Measurements from ENCODE around the gene TMEM135. TPM values are rescaled to one million over a fixed set of nuclear protein-coding genes. Genes with fewer than 3 reads are reported as not detected.

The TMEM135 gene
- total and polyA plus RNA-seq, 2 donors from 2014 or later: 12.0 to 24.6 TPM

DNA sequence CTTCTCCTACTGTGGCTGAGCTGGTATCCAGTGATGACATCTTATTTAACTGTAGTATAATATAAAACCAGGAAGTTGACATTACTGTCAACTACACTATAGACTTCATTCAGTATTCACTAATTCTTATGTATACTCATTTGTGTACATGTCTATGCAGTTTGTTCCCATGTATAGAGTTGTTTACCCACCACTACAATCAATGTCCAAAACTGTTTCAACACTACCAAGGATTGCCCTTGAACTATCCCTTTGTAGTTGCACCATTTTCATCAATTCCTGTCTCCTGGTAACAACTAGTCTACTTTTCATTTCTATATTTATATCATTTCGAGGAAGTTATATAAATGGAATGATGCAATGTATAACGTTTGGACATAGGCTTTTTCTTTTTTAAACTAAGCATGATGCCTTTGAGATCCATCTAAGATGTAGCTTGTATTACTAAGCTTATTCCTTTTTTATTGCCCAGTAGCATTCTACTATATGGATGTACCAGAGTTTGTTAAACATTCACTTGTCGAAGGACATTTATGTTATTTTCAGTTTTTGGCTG is 39.2 kb downstream of the TMEM135 start:
- FAIRE-seq: no peak
- TF ChIP-seq, protein P1, sequence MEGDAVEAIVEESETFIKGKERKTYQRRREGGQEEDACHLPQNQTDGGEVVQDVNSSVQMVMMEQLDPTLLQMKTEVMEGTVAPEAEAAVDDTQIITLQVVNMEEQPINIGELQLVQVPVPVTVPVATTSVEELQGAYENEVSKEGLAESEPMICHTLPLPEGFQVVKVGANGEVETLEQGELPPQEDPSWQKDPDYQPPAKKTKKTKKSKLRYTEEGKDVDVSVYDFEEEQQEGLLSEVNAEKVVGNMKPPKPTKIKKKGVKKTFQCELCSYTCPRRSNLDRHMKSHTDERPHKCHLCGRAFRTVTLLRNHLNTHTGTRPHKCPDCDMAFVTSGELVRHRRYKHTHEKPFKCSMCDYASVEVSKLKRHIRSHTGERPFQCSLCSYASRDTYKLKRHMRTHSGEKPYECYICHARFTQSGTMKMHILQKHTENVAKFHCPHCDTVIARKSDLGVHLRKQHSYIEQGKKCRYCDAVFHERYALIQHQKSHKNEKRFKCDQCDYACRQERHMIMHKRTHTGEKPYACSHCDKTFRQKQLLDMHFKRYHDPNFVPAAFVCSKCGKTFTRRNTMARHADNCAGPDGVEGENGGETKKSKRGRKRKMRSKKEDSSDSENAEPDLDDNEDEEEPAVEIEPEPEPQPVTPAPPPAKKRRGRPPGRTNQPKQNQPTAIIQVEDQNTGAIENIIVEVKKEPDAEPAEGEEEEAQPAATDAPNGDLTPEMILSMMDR (IDR thresholded peaks at IDR 0.05; ENCODE audit: borderline replicate concordance, extremely low read depth, insufficient read depth): no peak
- Histone ChIP-seq H3K27me3 (ENCODE audit: control insufficient read depth, insufficient read depth, low read length) (no peaks in the 10 kb centered on the region), H3K36me3 (ENCODE audit: control insufficient read depth in 2 of 3, insufficient read depth in 3 of 3, low read length in 3 of 3) (peaks cover 2 to 10% (median 5%) of the 10 kb centered on the region in 3 donors), H3K9ac (ENCODE audit: low read length in 3 of 3) (no peak overlapping the region), H3K4me3 (ENCODE audit: low read length in 3 of 3) (no peak overlapping the region), H3K27ac (ENCODE audit: low read depth in 2 of 2, low read length in 2 of 2) (no peak overlapping the region), H3K4me1 (ENCODE audit: control insufficient read depth in 2 of 3, insufficient read depth in 2 of 3, low read depth in 1 of 3, low read length in 3 of 3) (no peaks in the 10 kb centered on the region), H3K9me3 (ENCODE audit: control insufficient read depth in 2 of 3, insufficient read depth in 1 of 3, low read length in 3 of 3) (no peaks in the 10 kb centered on the region)
- intact Hi-C loops (cut with DNase I): no loop called here
- DNase-seq: no peak

DNA sequence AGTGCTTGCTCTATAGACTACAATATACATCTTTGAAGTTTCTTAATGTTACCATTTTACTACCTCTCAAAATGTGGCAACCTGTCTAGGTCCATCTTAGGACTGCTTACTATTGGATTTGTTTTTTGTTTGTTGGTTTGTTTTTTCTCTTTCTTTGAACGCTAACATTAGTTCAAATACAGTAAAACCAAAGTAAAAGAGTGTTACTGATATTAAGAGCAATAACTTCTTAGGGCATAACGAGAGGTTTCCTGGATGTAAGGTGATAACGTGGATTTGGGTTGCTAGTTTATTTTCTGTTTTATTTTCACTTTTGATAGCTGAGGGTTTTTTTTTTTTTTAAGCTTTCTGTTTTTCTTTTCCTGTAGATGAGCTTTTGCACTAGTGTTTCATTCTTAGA is 43.6 kb downstream of the TMEM135 start:
- no peak overlapping the region for H3K9ac ChIP-seq (ENCODE audit: low read length in 3 of 3)
- no peak for DNase-seq
- no peaks in the 10 kb centered on the region for H3K9me3 ChIP-seq (ENCODE audit: control insufficient read depth in 2 of 3, insufficient read depth in 1 of 3, low read length in 3 of 3)
- no peak for FAIRE-seq
- H3K27me3 ChIP-seq (ENCODE audit: control insufficient read depth, insufficient read depth, low read length): no peaks in the 10 kb centered on the region
- peaks cover 0 to 5% (median under 1%) of the 10 kb centered on the region in 3 donors for H3K36me3 ChIP-seq (ENCODE audit: control insufficient read depth in 2 of 3, insufficient read depth in 3 of 3, low read length in 3 of 3)
- H3K4me3 ChIP-seq (ENCODE audit: low read length in 3 of 3): peak overlapping the region in 2 of 3 donors; percentile 23 to 36
- no peak overlapping the region for H3K27ac ChIP-seq (ENCODE audit: low read depth in 2 of 2, low read length in 2 of 2)
- H3K4me1 ChIP-seq (ENCODE audit: control insufficient read depth in 2 of 3, insufficient read depth in 2 of 3, low read depth in 1 of 3, low read length in 3 of 3): no peaks in the 10 kb centered on the region
- intact Hi-C loops (cut with DNase I): no loop called here
- TF ChIP-seq, protein P1 (IDR thresholded peaks at IDR 0.05; ENCODE audit: borderline replicate concordance, extremely low read depth, insufficient read depth): no peak

DNA sequence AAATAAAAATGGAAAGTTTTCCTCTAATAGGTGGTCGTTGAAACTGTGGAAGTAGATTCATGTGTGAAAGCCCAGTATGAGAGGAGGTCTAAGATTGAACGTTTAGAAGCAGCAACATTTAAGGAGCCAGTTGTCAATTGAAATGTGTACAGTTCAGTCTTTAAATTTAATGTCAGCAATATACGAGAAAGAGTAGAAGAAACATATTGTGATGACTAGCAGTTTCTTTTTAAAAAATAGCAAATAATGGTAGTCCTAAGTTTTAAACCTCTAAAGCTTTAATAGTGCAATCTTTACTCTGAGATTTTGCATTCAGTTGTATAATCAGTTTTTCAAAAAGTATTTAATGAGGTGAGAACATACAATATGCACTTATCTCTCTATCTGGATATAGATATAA is 44.9 kb downstream of the TMEM135 start:
- intact Hi-C loops (cut with DNase I): no loop called here
- DNase-seq (no peak), FAIRE-seq (no peak)
- H3K4me3 ChIP-seq (ENCODE audit: low read length in 3 of 3): no peak overlapping the region
- no peak overlapping the region for H3K9ac ChIP-seq (ENCODE audit: low read length in 3 of 3)
- no peaks in the 10 kb centered on the region for H3K36me3 ChIP-seq (ENCODE audit: control insufficient read depth in 2 of 3, insufficient read depth in 3 of 3, low read length in 3 of 3)
- no peaks in the 10 kb centered on the region for H3K27me3 ChIP-seq (ENCODE audit: control insufficient read depth, insufficient read depth, low read length)
- H3K27ac ChIP-seq (ENCODE audit: low read depth in 2 of 2, low read length in 2 of 2): no peak overlapping the region
- no peaks in the 10 kb centered on the region for H3K4me1 ChIP-seq (ENCODE audit: control insufficient read depth in 2 of 3, insufficient read depth in 2 of 3, low read depth in 1 of 3, low read length in 3 of 3)
- H3K9me3 ChIP-seq (ENCODE audit: control insufficient read depth in 2 of 3, insufficient read depth in 1 of 3, low read length in 3 of 3): no peaks in the 10 kb centered on the region
- TF ChIP-seq, protein P1 (IDR thresholded peaks at IDR 0.05; ENCODE audit: borderline replicate concordance, extremely low read depth, insufficient read depth): no peak

DNA sequence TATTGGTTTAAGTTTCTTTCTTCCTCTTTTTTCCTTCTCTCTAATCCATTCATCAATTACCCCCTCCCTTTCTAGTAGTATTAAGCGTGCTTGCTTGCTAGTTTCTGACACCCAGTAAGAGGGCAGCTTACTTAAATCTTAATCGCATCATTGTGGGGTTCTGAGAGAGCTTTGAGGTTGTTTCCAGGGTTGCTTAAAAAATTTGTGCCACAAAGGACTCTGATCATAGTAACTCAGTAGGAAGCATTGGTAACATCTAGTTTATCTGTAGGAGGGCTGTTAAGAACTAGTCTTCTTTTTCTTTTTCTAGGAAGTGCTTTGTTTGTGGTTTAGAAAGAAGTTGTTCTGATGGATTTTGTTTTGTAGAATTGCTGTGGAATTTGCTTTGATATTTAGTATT is 45.3 kb downstream of the TMEM135 start:
- TF ChIP-seq, protein P1 (IDR thresholded peaks at IDR 0.05; ENCODE audit: borderline replicate concordance, extremely low read depth, insufficient read depth): no peak
- Histone ChIP-seq H3K9me3 (ENCODE audit: control insufficient read depth in 2 of 3, insufficient read depth in 1 of 3, low read length in 3 of 3) (no peaks in the 10 kb centered on the region), H3K4me3 (ENCODE audit: low read length in 3 of 3) (no peak overlapping the region), H3K27me3 (ENCODE audit: control insufficient read depth, insufficient read depth, low read length) (no peaks in the 10 kb centered on the region), H3K27ac (ENCODE audit: low read depth in 2 of 2, low read length in 2 of 2) (no peak overlapping the region), H3K36me3 (ENCODE audit: control insufficient read depth in 2 of 3, insufficient read depth in 3 of 3, low read length in 3 of 3) (no peaks in the 10 kb centered on the region), H3K9ac (ENCODE audit: low read length in 3 of 3) (no peak overlapping the region), H3K4me1 (ENCODE audit: control insufficient read depth in 2 of 3, insufficient read depth in 2 of 3, low read depth in 1 of 3, low read length in 3 of 3) (no peaks in the 10 kb centered on the region)
- intact Hi-C loops (cut with DNase I): no loop called here
- DNase-seq: no peak
- no peak for FAIRE-seq

Data from kidney (tissue), 14 donors.